ENCODE data around the gene DDX1.
"Not testable (repeated sequence)": the region's sequence is repeated elsewhere in the genome, so short reads cannot be mapped to it uniquely, and the experiment has no call there.

The DDX1 gene

DNA sequence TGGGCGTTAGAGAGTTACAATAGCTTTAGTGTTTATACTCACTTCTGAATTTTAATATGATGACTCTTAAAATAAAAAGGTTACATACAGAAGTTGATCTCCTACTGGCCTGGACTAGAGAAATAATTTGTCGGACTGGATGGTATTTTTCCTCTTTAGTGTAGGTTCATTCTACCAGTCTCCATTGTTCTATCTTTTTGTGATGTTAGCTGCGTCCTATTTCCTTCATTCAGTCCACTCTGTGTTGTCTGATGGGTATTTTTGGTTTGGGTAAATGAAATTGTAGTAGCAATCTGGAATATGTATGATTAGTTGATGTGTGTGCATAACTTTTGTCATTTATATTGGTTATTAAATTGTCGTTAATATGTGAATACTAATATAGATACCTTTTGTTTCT lies 5.3 kb downstream of the DDX1 start:
- DNase-seq: no peak

DNA sequence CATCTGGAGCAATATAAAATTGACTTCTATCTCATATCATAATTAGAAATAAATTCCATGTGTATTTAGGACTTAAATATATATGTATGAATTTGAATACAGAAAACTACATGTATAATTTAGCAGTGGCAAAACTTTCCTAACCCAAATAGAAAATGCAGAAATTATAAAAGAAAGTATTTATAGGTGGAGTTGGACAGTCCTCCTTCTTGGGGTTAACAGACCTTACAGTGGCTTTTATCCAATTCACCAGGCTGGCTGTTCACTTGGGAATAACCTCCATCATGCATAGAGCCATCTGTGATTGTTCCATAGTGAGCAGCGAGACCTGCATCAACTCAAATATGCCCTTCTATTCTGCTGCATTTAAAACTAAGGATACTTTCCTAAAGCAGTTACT lies 8.3 kb downstream of the DDX1 start:
- no peak for DNase-seq

DNA sequence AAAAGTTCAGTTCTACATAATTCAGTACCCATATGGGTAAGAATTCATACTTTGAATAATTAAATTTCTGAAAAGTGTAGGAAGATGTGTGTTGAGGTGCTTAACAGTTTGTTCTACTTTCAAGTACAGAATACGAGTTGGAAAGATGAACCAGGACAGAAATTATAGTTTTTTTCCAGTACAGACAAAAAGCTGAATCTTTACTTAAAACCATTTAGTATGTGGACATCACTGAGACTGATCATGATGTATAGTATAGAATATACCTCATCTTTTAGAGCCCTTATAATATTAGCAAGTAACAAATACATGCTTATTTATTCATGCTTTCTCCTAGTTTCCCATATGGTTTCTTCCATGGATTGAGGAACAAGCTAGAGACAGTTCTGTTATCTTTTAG lies 10.0 kb downstream of the DDX1 start:
- no peak for DNase-seq

DNA sequence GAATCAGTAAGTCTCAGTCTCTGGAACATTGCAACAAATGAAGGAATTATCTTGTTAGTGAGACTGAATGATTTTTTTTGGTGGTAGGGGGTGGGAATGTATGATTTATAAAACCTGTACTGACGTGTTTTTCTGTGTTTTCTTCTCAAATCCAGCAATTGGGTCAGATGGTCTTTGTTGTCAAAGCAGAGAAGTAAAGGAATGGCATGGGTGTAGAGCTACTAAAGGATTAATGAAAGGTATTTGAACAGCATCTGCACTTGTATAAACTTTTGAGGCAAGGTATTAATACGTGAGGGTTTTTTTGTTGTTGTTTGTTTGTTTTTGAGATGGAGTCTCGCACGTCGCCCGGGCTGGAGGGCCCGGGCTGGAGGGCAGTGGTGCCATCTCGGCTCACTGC lies 10.7 kb downstream of the DDX1 start:
- no peak for DNase-seq

DNA sequence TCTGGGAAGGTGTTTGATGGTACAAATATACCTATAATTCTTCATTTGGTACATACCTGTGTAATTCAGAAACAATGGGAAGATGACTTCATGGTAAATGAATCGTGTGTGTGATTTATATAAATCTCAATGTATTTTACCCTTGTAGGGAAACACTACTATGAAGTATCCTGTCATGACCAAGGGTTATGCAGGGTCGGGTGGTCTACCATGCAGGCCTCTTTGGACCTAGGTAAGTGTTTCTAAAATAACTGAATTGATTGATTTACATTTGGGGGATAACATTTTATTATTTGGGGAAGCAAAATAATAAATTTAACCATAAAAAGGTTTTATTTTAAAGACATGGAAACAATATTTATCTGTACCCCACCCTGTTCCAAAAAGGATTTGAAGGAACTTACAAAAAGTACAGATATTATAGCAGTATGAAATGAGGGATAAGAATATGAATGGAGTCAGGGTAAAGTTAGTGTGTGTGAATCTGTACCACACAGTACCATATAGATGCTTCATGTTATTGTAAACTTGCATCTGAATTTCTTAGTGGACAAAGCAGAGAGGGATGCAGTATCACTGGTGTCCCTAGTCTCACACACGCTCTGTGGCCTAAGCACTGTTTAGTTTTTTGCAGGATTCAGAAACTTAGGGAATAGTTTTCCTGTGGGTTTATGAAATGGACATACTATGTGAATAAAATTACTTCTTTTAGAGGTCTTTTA lies 11.5 kb downstream of the DDX1 start:
- no peak for DNase-seq

DNA sequence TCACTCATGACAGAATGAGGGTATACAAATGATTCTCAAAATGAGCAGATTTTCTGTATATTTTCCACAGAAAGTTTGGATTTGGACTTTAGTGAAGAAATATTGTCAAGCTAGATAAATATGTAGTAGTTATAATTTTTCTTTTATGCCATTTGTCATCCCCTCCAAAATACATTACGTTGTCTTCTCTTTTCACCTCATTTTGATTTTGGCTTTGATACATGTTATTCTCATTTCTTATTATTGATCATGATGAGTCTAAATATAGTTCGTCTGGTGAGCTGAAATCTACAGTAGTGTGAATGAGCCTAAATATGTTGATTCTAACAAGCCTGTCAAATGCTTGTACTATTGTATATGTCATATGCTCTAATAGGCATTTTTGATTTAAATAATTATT lies 12.3 kb downstream of the DDX1 start:
- no peak for DNase-seq

DNA sequence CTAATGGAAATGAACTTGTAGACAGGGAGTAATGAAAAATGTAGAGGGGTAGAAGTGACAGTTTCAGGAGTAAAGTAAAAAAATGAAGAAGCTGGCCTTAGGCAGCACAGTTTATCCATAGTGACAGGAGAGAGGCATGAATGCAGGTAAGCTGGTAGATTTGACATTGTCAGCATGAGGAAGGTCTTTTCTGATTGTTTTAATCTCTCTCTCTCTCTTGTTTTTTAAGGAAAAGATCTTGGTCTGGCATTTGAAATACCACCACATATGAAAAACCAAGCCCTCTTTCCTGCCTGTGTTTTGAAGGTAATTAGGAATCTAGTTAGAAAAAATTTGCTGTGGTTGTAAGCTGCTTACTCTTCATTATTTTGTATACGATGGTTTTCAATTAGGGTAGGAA lies 14.1 kb downstream of the DDX1 start:
- DNase-seq: no peak

DNA sequence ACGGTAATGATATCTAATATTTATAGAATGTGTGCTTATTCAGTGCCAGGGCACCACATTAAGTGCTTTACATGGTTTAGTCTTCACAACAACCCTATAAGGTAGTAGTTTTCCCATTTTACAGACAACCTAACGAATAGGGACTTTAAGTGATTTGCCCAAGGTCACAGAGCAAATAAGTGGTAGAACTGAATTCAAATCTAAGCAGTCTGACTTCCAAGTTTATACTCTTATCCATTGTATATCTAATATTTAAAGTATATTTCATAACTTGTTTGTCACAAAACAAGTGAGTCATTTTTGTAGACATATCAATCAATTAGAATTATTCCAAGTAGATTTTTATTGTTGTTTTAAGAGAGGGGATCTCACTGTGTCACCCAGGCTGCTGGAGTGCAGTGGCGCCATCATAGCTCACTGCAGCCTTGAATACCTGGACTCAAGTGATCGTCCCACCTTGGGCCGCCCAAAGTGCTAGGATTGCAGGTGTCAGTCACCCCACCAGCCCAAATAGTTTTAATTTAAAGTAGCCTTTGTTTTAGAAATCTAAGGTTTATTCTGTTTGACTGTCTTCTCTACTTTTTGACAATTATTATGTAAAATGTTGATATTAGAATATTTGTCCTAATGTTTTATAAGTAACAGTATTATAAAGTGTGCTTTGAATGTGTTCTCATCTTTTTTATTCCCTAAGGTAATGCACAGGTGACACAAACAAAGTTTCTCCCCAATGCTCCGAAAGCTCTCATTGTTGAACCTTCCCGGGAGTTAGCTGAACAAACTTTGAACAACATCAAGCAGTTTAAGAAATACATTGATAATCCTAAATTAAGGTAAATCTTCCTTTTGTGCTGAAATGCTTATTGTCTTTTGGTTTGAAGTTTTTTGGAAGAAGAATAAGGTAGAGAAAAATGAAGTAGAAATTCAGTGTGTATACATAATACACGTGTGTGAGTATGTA lies 15.1 kb downstream of the DDX1 start:
- no peak for DNase-seq

DNA sequence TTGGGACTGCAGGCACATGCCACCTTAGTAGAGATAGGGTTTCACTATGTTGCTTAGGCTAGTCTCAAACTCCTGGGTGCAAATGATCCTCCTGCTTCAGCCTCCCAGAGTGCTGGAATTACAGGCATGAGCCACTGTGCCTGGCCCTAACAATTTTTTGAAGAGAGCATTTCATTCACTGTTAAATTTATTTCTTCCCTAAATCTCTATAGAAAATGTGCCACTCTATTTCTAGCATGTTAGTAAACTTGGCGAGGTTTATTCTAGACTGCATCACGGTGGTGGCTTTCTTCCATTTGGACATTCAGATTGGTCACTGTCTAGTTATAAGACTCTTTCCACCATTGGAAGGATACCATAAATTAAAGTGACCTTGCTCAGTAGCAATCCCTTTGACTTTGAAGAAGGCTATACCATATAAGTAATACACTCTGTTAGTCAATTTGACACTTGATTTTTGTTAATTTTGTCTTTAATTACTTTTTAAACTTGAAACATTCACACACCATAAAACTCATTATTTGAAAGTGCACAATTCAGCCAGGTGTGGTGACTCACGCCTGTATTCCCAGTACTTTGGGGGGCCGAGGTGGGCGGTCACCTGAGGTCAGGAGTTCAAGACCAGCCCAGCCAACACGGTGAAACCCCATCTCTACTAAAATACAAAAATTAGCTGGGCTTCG lies 16.2 kb downstream of the DDX1 start:
- no peak for DNase-seq

DNA sequence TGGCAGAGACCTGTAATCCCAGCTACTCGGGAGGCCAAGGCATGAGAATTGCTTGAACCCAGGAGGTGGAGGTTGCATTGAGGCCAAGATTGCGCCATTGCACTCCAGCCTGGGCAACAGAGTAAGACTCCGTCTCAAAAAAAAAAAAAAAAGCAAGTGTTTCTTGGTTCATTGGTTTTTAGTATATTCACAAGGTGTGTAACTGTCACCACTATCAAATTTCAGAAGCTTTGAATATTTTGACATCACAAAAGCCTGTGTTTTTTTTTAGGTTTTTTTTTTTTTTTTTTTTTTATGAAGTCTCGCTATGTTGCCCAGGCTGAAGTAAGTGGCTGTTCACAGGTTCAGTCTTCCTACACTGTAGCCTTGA lies 16.7 kb downstream of the DDX1 start:
- DNase-seq: no peak

DNA sequence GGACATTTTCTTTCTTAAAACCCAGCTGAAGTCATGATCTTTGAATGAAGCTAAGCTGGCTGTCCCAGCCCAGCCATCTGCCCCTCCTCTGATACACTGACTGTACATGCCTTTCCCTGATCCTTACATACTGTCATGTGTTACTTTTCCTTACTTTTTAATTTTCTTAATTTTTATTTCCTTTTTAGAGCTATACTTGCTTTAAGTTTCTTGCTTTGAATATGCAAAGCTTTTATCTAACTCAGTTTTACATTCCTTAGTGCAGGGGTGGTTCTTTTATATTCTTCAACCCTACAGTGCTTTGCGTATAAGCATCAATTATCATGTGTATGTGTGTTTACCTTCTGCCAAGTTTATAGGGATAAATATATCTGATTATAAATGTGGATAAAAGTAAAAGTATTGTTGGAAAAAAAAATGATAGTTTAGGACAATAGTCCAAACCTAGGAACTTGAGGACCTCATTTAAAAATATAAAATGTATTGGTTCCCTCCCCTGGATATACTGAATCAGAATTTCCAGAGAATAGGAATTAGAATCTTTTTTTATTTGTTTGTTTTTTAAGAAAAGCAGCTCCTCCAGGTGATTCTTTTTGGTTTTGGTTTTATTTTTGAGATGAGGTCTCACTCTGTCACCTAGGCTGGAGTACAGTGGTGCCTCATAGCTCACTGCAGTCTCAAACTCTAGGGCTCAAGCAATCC lies 17.8 kb downstream of the DDX1 start:
- no peak for DNase-seq

DNA sequence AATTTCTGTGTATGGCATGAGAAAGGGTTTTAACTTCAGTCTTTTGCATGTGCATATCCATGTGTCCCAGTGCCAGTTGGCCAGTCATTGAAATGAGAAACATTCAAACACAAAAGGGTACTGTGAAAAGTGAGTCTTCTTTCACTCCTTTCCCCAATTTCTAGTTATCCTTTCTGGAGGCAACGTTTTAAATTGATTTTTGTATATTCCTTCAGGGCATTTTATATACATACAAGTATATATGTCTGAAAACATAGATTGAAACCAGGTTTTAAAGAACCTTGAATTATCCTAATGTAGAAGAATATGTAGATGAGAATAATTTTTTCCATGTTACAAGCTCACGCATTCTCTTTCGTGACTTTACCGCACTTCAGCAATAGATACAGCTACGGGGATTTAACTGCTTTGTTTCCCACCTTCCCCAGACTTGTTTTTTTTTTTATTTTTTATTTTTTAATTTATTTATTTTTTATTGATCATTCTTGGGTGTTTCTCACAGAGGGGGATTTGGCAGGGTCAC lies 18.8 kb downstream of the DDX1 start:
- no peak for DNase-seq

DNA sequence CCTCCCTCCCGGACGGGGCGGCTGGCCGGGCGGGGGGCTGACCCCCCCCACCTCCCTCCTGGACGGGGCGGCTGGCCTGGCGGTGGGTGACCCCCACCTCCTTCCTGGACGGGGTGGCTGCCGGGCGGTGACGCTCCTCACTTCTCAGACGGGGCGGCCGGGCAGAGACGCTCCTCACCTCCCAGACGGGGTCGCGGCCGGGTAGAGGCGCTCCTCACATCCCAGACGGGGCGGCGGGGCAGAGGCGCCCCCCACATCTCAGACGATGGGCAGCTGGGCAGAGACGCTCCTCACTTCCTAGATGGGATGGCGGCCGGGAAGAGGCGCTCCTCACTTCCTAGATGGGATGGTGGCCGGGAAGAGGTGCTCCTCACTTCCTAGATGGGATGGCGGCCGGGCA lies 20.4 kb downstream of the DDX1 start:
- DNase-seq: not testable (repeated sequence)

DNA sequence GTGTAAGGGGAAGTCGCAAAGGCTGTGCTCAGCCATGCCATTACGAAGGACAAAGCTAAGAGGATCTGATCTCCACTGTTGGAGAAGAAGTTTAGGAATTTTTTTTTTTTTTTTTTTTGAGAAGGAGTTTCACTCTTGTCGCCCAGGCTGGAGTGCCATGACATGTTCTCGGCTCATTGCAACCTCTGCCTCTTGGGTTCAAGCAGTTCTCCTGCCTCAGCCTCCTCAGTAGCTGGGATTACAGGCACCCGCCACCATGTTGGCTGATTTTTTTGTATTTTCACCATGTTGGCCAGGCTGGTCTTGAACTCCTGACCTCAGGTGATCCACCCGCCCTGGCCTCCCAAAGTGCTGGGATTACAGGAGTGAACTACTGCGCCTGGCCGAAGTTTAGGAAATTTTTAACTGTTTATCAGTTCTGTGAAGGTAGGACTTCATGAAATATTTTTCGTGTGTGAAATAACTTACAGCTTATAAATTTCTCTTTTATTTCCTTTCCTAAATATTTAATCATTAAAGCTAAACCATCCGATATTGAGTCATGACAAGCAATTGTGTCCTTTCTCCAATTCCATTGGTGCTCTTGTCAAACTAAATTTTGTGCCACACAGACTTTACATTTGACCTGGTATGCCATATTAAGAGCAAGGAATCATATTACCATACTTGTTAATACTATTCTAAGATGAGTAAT lies 22.2 kb downstream of the DDX1 start:
- no peak for DNase-seq

DNA sequence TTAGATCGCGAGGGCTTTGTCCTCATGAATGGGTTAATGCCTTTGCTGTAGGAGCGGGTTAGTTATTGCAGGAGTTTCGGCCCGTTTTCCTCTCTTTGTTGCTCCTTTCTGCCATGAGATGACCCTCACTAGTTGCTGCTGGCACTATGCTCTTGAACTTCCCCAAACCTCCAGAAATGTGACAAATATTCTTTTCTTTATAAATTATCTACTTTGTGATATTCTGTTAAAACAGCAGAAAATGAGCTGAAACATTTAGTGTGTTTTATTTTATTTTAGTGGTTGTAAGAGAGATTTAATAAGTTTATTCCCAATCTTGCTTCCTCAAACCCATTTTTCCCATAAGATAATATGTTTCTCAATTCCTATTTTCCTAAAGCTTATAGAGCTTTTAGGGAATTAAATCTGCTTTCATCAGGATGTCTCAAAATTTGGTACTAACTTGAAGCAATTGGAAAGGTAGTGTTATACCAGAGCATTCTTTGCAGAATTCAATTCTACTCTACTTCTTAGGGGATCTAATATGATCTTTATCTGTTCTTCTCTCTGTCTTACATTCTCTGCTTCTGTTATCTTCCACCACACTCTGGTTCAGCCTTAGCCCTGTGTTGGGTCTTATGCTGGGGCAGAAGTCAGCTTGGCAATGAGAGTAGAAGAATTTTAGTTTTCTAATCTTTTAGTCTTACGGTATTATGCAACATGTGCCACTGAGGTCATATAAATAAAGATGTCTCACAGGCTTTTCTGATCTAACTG lies 23.1 kb downstream of the DDX1 start:
- no peak for DNase-seq

DNA sequence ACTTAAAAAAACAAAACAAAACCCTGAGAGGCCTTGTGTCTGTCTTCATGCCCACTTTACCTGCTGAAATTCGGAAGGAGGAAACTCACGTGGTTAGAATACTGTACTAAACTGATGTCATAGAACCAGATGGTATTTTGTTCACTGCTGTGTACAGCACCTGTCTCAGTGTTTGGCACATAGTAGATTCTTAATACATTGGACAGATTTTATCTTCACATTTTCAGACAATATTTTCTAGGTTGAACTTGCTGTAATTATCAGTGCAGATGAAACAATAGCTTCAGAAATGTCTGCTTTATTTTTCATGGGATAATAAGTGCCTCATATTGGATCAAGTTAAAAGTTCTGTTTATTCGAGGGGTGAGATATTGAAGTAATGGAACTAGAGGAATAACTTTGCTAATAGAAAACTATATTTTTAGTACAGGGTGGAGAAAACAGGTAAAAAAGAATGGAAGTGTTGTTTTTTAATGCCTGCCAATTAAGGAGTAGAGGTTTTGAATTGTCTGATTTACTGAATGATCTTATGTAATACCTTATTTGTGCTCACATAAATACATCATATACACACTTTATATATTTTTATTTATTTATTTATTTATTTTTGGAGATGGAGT lies 23.7 kb downstream of the DDX1 start:
- no peak for DNase-seq

DNA sequence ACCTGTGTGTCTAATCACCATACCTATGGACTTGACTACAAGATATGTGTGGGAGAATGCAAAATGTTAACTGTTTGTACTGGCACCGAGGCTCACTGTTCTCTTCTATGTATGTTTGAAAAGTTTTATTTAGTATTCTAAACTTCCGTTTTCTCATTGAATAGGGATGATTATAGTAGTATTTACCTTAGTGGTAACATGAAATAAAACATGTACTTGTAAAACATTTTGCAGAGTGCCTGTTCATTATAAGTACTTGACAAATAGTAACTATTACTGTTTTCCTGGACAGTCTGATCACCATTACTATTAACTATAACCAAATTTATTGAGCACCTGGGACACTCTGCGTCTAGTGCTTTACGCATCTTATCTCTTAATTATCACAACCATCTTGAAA lies 24.8 kb downstream of the DDX1 start:
- DNase-seq: no peak

DNA sequence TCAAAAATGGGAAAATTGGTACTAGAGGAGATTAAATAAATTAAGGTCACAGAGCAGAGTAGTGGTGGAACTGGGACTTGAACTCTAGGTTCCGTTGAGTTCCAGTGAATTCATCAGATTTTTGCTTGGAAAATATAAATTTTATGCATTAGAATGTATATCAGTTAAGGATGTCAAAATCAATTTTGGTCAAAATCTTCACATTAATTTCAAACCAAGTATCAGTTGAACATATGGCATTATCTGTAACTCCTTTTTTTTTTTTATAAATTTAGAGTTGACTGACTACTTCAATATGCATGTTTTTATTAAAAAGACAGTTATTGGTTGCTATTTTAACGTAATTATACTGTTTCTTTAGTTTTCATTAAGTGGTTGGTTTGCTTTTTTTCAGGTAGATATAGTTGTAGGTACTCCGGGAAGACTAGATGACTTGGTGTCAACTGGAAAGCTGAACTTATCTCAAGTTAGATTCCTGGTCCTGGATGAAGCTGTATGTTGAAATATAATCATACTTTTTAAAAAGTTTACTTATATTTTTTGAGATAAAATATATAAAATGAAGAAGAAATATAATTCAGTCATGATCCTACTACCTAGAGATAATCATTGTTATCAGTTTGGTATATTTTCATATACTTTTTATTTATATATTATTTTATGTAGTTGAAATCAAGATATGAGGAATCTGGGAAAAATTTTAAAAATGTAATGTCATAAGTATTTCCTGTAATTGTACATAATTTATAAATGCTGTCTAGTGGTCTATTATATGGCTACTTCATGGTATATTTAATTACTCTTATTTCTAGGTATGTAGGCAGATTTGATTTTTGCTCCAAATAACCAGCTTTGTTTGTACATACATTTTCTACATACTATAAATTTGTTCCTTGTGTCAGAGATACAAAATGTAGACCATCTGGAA lies 25.4 kb downstream of the DDX1 start:
- no peak for DNase-seq

DNA sequence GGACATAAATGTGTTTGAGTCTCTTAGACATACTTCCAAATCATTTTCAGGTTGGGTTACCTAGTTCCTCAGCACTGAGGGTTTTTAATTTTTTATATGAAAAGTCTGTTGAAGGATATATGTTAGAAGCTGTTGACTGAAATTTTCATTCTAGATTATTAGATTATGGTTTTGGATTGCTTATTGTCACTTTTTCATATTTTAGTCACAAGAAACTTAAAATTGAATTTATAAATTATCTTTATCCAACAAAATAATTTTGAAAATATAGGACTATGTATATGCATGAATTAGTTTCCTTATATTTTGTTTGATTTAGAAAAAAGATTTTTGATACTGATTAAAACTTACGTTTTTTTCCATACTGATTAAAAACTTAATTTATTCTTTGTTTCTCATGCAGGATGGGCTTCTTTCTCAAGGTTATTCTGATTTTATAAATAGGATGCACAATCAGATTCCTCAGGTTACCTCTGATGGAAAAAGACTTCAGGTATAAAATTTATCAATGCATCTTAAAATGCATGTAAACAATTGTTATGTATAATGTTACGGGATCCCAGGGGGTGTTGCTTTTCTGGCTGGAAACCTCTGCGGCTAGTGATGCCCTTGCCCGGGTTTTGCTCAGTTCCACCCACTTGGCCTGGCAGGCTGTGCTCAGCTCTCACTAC lies 26.2 kb downstream of the DDX1 start:
- DNase-seq: no peak
